ENCODE measurements around the gene POU2F3.

The POU2F3 gene

DNA sequence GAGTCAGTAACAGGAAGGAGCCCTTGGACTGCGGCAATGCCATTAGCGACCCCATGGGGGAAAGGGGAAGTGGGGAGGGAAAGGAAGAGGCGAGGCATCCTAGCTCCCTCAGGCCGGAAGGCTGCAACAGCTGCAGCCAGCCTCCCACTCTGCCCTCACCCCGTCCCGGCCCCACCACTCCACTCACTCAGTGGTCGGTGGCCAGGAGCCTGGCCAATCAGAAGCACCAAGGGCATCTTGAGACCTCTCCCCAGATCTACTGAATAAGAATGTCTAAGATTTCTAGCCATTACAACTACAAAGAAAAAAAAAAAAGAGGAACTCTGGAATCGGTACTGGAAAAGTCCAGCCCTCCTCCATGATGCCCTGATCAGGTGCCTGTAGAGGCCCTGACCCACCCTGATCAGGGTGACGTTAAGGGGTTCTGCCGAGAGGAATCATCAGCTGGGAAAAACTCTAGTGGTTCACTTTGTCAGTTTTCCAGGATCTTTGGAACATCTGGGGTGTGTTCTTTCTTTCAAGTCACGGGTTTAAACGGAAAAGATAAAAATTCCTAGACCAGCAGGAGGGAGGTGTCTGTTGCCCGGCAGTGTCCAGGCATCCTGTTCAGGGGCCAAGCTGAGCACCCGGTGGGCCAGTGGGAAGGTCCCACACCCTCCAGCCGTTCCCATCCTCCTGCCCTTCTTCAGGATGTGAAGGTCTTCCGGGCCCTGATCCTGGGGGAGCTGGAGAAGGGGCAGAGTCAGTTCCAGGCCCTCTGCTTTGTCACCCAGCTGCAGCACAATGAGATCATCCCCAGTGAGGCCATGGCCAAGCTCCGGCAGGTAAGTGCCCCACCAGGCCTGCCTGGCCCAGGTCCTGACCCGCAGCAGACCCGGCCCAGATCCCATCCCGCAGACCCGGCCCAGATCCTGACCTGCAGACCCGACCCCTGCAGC lies 14.7 kb upstream of the POU2F3 start:
- in situ Hi-C loops (cut with MboI; ENCODE audit: low sequenced_read_pairs), result loop anchor here (5.0 kb wide), 1 partner anchor 53 kb away; no protein-coding TSS in a partner anchor

DNA sequence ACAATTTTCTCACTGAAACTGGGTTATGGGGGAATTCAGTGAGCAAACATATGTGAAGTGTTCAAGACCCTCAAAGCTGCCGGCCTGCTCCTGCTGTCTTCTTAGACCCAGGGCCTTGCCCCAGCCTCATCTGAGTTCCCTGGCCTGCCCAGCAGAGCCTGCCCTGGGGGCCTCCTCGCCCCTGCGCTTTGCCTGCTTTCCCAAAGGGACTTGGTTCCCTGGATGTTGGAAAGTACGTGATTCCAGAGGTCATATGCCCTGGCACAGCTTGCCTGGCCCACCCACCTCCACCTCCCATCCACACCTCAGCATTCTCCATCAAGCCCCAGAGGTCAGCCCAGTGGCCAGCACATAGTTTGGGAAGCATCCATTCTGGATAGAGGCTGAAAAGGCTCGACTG lies 13.7 kb upstream of the POU2F3 start:
- in situ Hi-C loops (cut with MboI; ENCODE audit: low sequenced_read_pairs), result loop anchor here (5.0 kb wide), 1 partner anchor 54 kb away; no protein-coding TSS in a partner anchor

DNA sequence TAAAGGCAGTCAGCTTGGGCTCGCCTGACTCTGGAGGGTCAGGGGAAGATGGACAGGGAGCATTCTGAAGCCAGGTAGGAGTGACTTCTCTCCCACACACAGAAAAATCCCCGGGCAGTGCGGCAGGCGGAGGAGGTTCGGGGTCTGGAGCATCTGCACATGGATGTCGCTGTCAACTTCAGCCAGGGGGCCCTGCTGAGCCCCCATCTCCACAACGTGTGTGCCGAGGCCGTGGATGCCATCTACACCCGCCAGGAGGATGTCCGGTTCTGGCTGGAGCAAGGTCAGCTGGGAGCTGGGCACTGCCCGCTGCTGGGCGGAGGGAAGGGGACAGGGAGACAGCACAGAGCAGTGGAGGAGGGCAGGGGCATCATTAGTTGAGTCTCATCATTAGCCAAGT lies 13.2 kb upstream of the POU2F3 start:
- in situ Hi-C loops (cut with MboI; ENCODE audit: low sequenced_read_pairs), result loop anchor here (5.0 kb wide), 1 partner anchor 54 kb away; no protein-coding TSS in a partner anchor

DNA sequence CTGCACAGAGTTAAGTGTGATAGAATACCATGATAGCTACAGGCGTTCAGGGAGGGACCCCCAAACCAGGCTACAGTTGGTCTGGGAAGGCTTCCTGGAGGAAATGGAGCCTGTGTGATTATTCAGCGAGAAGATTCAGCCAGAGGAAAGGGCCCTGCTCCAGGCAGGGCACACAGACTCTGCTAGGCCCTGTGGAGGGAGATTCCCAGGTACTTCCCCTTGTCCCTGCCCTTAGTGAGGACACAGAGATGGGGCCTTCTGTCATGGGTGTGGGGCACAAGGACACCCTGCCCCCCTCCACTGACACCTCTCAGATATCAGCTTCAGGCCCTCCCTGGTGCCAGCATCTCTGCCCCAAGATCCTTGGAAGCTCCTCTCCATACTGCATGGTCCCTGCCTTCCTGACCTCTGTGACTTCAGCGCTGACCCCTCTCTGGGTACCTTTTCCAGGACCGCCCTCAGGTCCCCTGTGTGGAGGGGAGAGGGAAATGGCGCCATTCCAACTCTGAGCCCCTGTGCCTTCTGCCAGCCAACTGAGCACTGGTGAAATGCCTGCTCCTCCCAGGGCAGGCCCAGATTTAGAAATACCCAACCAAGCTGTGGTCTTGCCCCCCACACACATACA lies 12.6 kb upstream of the POU2F3 start:
- in situ Hi-C loops (cut with MboI; ENCODE audit: low sequenced_read_pairs), result loop anchor here (5.0 kb wide), 1 partner anchor 55 kb away; no protein-coding TSS in a partner anchor

DNA sequence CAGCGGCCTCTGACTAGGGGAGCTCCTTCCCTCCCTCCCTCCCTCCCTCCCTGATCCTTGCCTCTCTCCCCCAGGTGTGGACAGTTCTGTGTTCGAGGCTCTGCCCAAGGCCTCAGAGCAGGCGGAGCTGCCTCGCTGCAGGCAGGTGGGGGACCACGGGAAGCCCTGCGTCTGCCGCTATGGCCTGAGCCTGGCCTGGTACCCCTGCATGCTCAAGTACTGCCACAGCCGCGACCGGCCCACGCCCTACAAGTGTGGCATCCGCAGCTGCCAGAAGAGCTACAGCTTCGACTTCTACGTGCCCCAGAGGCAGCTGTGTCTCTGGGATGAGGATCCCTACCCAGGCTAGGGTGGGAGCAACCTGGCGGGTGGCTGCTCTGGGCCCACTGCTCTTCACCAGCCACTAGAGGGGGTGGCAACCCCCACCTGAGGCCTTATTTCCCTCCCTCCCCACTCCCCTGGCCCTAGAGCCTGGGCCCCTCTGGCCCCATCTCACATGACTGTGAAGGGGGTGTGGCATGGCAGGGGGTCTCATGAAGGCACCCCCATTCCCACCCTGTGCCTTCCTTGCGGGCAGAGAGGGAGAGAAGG lies 11.1 kb upstream of the POU2F3 start:
- in situ Hi-C loops (cut with MboI; ENCODE audit: low sequenced_read_pairs), result loop anchor here (5.0 kb wide), 1 partner anchor 57 kb away; no protein-coding TSS in a partner anchor

DNA sequence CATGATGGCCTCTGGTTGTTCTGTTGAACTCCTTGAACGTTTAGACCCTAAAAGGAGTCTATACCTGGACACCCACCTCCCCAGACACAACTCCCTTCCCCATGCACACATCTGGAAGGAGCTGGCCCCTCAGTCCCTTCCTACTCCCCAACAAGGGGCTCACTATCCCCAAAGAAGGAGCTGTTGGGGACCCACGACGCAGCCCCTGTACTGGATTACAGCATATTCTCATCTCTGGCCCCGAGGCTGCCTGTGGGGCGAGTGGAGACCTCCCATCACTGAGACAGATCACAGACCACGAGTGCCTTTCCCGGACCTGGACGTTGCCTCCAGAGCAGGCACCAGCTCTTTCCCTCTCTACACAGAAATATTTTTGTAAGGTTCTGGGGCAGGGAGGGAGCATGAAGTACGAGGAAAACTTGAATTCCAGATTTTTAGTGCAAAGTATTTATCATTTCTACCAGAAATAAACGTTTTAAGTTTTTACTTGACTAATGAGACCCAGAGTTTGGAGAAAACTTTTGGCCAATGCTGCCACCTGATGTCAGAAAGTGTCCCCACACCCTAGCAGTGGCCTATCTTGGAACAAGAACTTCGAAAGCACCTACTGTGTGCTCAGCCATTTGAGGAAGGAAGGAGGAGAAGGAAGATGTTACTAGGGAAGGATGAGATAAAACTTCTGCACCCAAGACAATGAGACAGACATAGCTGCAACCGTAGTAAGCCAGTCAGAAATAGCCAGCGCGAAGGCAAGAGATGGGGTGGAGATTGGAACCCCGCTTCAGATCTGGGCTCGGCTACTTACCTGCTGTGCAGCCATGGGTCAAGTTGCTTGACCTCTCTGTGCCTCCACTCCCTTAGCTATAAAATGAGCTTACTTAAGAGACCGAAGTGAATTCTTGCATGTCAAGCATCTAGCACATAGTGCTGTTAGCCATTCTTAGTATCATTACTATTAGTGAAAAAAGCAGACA lies 10.2 kb upstream of the POU2F3 start:
- in situ Hi-C loops (cut with MboI; ENCODE audit: low sequenced_read_pairs), result loop anchor here (5.0 to 10.0 kb wide), 2 partner anchors 57 to 75 kb away; no protein-coding TSS in a partner anchor

DNA sequence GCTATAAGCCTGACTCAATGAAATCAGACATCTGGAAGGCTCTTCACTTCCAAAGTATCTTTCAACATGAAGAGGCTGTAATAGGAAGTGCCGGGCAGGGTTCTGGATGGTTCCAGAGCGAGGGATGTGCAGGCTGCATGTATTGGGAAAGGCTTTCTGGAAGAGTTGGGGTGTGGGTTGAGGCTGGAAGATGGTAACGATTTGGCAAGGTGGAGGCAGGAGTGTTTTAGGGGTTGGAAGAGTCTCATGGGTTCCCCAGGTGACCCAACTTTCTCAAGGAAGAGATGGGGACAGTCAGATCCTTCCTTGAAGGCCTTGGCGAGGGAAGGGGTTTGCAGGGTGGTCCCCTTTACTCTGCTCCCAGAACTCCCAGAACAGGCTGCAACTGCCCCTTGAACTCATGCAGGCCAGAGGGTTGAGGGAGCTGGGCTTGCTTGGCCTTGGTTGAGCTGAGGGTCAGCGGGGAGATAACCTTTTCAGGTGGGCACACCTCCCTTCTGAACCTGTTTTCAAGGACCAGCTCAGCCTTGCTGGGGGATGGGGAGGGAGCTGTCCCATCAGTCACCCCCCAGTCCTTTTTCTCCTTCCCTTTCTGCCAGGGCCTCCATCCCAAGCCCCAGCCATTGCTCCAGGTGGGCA lies 9.4 kb upstream of the POU2F3 start:
- in situ Hi-C loops (cut with MboI; ENCODE audit: low sequenced_read_pairs), result loop anchor here (10.0 kb wide), 1 partner anchor 74 kb away; no protein-coding TSS in a partner anchor

DNA sequence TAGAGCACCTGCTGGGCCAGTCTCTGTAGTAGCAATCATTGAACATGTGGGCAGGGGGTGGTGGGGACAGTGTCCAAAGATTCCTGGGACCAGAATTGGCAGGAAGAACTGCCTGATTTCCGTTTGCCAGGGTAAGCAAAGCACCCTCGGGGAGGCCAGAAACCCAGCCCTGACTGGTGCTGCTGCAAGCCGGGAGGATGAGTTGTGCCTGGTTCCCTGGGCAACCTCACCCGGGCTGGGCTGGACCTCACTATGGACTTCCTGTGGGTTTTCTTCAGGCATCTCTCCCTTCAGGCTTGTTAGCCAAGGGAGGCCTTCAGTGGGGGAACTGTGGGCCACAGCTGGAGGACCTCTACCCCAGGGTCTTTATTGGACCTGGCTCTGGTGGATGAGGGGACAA lies 8.0 kb upstream of the POU2F3 start:
- in situ Hi-C loops (cut with MboI; ENCODE audit: low sequenced_read_pairs), result loop anchor here (10.0 kb wide), 1 partner anchor 73 kb away; no protein-coding TSS in a partner anchor

DNA sequence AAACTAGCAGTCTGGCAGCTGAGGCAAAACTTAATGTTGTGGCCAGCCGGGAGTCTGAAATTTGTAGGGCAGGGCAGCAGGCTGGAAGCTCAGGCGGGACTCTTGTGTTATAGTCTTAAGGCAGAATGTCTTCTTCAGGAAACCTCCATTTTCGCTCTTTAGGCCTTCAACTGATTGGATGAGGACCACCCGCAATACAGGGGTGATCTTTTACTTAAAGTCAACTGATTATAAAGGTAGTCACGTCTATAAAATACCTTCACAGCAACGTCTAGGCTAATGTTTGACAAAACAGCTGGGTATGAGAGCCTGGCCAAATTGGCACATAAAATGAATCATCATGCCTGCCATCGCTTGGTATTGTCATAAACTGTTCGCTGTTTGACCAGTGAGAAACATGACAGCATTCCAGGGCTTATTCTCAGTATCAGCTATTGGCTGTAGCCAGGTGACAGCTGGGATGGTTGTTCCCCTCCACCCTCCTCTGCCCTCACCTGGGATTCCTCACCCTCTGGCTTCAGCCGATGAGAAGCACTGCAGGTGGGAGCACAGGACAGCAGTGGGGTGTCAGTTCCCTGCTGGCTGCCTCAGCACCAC lies 6.6 kb upstream of the POU2F3 start:
- in situ Hi-C loops (cut with MboI; ENCODE audit: low sequenced_read_pairs), result loop anchor here (10.0 kb wide), 1 partner anchor 71 kb away; no protein-coding TSS in a partner anchor

DNA sequence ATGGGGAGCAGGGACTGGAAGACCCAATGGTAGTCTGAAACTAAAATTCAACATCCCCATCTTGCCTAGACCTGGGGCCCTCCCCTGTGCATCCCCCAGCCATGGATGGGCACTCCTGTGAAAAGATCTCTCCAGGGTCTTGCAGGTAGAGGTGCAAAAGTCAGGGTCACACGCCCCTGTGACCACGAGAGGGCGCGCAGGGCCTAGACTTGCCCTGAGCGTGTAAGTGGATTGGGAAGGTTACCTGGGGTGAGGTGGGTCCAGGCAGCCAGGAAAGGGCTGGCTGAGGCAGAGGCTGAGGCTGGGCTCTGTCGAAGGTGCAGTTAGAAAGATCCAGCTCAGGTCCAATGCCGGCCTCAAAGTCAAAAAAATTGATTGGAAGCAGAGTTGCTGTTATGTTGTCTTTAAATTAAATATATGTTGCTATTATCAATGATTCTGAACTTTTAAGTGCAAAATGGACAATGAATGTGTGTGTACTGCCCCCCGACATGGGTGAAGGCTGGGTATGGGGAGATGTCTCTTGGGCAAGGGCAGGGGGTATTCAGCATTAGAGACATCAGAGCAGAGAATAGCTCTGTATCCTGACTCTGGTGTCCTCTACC lies 4.8 kb upstream of the POU2F3 start:
- in situ Hi-C loops (cut with MboI; ENCODE audit: low sequenced_read_pairs), result loop anchor here (10.0 kb wide), 1 partner anchor 70 kb away; no protein-coding TSS in a partner anchor

DNA sequence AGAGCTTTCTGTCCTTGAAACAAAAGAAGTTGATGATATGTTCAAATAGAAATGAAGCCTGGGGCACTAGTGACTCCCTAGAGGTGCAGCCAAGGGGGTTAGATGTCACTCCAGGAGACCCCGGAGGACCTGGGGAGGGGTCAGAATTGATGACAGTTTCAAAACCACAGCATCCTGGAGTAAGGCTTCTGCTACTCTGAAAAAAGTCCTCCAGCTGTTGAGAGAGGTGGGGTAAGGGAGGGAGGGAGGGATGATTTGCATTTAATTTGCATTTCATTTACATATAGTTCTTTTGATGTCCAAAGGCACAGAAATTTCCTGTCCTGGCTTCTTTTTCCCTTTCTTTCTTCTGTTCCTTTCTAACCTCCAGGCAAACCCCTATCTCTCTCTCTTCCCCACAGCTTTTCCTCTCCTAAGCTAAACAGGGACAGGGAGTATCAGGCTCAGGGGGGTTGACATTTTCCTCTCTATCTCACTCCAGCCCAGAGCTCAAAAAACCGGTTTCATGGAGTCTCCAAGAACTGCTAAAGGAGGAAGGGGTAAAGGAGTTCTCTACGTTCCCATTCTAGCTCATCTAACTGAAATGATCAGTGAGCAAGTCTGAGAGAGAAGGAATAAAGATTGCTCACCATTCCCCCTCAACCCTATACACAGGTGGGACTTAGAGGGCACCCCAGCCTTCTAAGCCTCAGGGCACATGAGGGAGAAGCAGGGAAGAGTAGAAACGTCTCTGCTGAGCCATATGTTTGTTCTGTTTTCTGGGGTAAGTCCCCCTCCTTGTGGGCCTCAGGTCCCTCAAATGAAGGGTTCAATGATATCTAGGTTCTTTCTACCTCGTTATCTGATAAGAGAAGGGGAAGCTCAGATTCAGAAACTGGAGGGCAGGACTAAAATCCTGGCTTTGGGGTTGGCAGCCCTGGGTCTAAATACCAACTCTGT lies 3.5 kb upstream of the POU2F3 start:
- in situ Hi-C loops (cut with MboI; ENCODE audit: low sequenced_read_pairs), result loop anchor here (10.0 kb wide), 1 partner anchor 68 kb away; no protein-coding TSS in a partner anchor

DNA sequence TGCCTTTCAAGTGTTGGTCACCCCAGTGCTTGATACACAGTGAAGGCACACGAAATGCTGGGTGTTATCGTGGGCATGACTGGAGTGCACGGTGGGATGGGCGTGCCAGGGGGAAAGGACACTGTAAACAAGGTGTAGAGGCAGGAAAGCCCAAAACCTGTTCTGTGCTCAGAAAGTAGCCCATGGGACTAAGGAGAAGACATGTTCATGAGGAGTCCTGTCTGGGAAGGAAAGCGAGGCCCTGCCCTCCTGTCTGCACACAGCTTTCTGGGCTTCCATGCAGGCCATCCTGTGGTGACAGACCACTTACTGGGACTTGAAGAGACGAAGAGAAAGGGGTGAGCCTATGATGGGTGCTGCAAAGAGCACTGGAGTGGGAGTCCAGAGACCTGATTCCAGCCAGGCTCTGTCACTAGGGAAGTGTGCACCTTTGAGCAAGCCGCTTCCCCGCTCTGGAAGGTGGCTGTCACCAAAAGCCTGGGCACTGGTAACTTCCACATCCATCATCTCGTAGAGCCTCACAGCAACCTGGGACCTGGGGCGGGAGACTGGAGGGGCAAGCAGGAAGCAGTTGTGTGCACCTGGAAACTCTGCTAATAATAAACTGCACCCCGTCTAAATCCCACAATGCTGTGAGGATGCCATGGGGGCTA lies 846 bp upstream of the POU2F3 start:
- in situ Hi-C loops (cut with MboI; ENCODE audit: low sequenced_read_pairs), result loop anchor here (10.0 kb wide), 1 partner anchor 66 kb away; no protein-coding TSS in a partner anchor

DNA sequence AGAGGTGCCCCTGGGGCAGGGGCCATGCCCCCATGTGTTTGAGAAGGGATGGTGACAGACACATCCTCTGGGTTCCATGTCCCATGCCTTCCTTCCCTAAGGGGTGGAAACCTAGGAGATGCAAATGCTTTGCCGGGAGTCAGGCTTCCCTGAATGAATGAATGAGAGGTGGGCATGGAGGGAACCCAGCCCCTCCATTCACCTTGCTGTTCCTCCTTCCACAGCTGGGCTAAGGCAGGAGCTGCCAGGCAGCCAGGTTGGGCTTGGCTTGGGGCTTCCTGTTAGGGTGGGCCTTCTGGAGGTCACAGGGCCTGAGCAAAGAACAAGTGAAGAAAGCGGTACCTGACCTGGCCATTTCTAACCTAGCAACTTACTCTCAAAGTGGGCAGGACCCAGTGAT lies 926 bp downstream of the POU2F3 start:
- in situ Hi-C loops (cut with MboI; ENCODE audit: low sequenced_read_pairs), result no loop called here

DNA sequence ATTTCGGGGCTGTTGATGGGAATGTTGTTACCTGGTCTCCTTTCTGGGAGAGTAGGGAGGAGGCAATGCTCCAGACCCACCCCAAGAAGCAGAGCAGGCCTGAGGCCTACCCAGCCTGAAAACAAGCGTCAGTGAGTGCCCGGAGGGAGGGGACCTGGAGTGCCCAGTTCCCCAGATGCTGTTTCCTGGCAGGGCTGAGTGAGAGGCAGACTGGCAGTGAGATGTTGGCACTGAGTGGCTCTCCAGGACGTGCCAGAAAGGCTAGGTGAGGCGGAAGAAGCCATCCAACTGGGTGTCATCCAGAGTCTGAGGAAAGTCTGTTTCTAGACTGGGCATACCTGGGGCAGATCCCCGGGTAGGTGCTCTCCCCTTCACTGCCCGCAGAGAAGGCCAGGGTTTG lies 1.3 kb downstream of the POU2F3 start:
- in situ Hi-C loops (cut with MboI; ENCODE audit: low sequenced_read_pairs), result no loop called here

DNA sequence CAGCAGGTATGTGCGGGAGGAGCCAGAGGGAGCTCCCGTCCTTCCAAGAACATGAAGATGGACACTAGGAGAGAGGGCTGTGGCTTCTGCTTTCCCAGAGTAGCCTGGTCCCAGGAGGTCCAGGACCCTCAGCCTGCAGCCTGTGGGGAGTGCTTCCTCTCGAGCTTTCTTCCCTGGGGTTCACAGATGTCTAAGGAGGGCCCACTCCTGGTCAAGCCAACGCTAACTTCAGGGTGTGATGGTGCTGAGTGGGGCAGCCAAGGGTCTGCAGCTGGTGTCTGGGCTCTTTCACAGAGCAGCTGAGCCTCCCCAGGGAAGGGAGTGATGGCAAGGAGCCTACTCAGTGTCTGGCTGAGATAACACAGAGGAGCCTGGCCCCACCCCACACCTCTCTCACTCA lies 3.3 kb downstream of the POU2F3 start:
- in situ Hi-C loops (cut with MboI; ENCODE audit: low sequenced_read_pairs), result no loop called here

DNA sequence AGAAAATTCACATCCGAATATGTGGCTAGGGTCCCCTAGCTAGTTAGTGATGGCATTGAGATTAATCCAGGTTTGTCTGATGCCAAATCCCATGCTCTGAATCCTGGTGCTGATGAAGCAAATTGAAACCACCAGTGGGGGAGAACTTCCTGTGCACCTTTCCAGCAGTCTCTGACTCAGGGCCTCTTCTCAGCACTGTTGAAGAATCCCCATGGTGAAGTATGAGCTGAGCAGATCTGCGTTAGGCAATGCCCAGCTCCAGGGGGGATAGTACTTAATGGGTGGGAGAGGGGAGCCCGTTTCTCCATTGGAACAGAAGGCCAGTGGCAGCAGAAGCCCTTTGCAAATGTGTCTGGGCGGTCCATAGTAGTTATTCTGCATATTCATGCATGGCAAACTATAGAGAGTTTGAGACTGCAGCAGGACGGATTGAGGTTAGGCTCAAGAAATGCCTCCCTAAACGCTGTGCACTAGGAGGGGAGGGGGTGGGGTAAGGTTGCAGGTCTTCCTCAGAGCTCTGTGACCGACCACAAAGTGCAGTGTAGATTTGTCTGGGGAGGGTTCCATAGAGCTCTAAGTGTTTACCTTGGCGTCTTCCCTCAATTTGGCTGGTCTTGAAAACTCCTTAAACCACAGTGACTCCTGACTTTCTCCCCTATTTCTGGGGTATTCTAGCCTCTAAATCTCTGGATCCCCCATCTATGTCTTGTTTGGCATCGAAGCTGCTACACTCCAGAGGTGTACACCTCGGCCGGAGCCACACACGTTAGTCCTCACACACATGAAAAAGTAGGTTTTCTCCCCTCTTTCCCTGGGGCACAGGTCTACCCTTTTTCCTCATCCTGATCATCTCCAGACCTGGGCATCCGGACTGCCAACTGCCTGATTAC lies 4.8 kb downstream of the POU2F3 start:
- in situ Hi-C loops (cut with MboI; ENCODE audit: low sequenced_read_pairs), result no loop called here

All from HL-60/S4 treated with phorbol 12-myristate 13-acetate at 8.2 ng/mL for 4 days and 3 days (cell line).